Measurements from ENCODE around the gene CARHSP1. TPM values are rescaled to one million over a fixed set of nuclear protein-coding genes. Genes with fewer than 3 reads are reported as not detected.

The CARHSP1 gene
- total RNA-seq, 1 donor from 2014 or later = 70.2 TPM

- H3K36me3 Mint-ChIP-seq (ENCODE audit: unreplicated experiment) = peaks cover 27% of the 10 kb centered on the region
- H3K27me3 Mint-ChIP-seq (ENCODE audit: unreplicated experiment) = no peaks in the 10 kb centered on the region
- H3K4me3 Mint-ChIP-seq (ENCODE audit: unreplicated experiment) = no peak overlapping the region
- TF ChIP-seq CTCF (IDR thresholded peaks at IDR 0.05) = no peak
- H3K27ac Mint-ChIP-seq (ENCODE audit: unreplicated experiment) = peak overlapping the region; percentile 4
- H3K9me3 Mint-ChIP-seq (ENCODE audit: unreplicated experiment) = no peaks in the 10 kb centered on the region
- H3K4me1 Mint-ChIP-seq (ENCODE audit: unreplicated experiment) = peaks cover 14% of the 10 kb centered on the region
- no peak for DNase-seq (ENCODE audit: extremely low spot score, unreplicated experiment)
Observed at GRCh38 chr16:8852534-8852933, 16.3 kb downstream of the CARHSP1 start.

GRCh38 chr16:8851761-8852403, 16.9 kb downstream of the CARHSP1 start:
- H3K4me3 Mint-ChIP-seq (ENCODE audit: unreplicated experiment) = no peak overlapping the region
- no peak for TF ChIP-seq CTCF (IDR thresholded peaks at IDR 0.05)
- H3K27me3 Mint-ChIP-seq (ENCODE audit: unreplicated experiment) = no peaks in the 10 kb centered on the region
- H3K4me1 Mint-ChIP-seq (ENCODE audit: unreplicated experiment) = peaks cover 14% of the 10 kb centered on the region
- H3K9me3 Mint-ChIP-seq (ENCODE audit: unreplicated experiment) = no peaks in the 10 kb centered on the region
- no peak for DNase-seq (ENCODE audit: extremely low spot score, unreplicated experiment)
- peak overlapping the region; percentile 60 for H3K27ac Mint-ChIP-seq (ENCODE audit: unreplicated experiment)
- peaks cover 27% of the 10 kb centered on the region for H3K36me3 Mint-ChIP-seq (ENCODE audit: unreplicated experiment)

- Mint-ChIP-seq H3K4me1 (ENCODE audit: unreplicated experiment) (peaks cover 14% of the 10 kb centered on the region), H3K4me3 (ENCODE audit: unreplicated experiment) (no peak overlapping the region), H3K36me3 (ENCODE audit: unreplicated experiment) (peaks cover 19% of the 10 kb centered on the region), H3K27me3 (ENCODE audit: unreplicated experiment) (no peaks in the 10 kb centered on the region), H3K9me3 (ENCODE audit: unreplicated experiment) (no peaks in the 10 kb centered on the region), H3K27ac (ENCODE audit: unreplicated experiment) (peak overlapping the region; percentile 52)
- TF ChIP-seq CTCF (IDR thresholded peaks at IDR 0.05) = no peak
- DNase-seq (ENCODE audit: extremely low spot score, unreplicated experiment) = no peak
Observed at GRCh38 chr16:8850279-8850885, 18.4 kb downstream of the CARHSP1 start.

GRCh38 chr16:8849411-8850011, 19.3 kb downstream of the CARHSP1 start:
- H3K4me3 Mint-ChIP-seq (ENCODE audit: unreplicated experiment) = no peak overlapping the region
- peak overlapping the region; percentile 23 for H3K27ac Mint-ChIP-seq (ENCODE audit: unreplicated experiment)
- no peak for DNase-seq (ENCODE audit: extremely low spot score, unreplicated experiment)
- TF ChIP-seq CTCF (IDR thresholded peaks at IDR 0.05) = no peak
- peaks cover 14% of the 10 kb centered on the region for H3K4me1 Mint-ChIP-seq (ENCODE audit: unreplicated experiment)
- H3K9me3 Mint-ChIP-seq (ENCODE audit: unreplicated experiment) = no peaks in the 10 kb centered on the region
- H3K36me3 Mint-ChIP-seq (ENCODE audit: unreplicated experiment) = peaks cover 13% of the 10 kb centered on the region
- H3K27me3 Mint-ChIP-seq (ENCODE audit: unreplicated experiment) = no peaks in the 10 kb centered on the region

GRCh38 chr16:8848939-8849391, 19.8 kb downstream of the CARHSP1 start:
- H3K9me3 Mint-ChIP-seq (ENCODE audit: unreplicated experiment) = no peaks in the 10 kb centered on the region
- peak; percentile 80 for DNase-seq (ENCODE audit: extremely low spot score, unreplicated experiment)
- H3K36me3 Mint-ChIP-seq (ENCODE audit: unreplicated experiment) = peaks cover 14% of the 10 kb centered on the region
- peaks cover 14% of the 10 kb centered on the region for H3K4me1 Mint-ChIP-seq (ENCODE audit: unreplicated experiment)
- H3K4me3 Mint-ChIP-seq (ENCODE audit: unreplicated experiment) = no peak overlapping the region
- peak overlapping the region; percentile 4 for H3K27ac Mint-ChIP-seq (ENCODE audit: unreplicated experiment)
- no peak for TF ChIP-seq CTCF (IDR thresholded peaks at IDR 0.05)
- no peaks in the 10 kb centered on the region for H3K27me3 Mint-ChIP-seq (ENCODE audit: unreplicated experiment)

Data from osteocyte (in vitro differentiated cells).